ENCODE results near the gene PBX4. TPM values are rescaled to one million over a fixed set of nuclear protein-coding genes. Genes with fewer than 3 reads are reported as not detected.
"Not testable (repeated sequence)": the region's sequence is repeated elsewhere in the genome, so short reads cannot be mapped to it uniquely, and the experiment has no call there.

PBX4 gene, protein sequence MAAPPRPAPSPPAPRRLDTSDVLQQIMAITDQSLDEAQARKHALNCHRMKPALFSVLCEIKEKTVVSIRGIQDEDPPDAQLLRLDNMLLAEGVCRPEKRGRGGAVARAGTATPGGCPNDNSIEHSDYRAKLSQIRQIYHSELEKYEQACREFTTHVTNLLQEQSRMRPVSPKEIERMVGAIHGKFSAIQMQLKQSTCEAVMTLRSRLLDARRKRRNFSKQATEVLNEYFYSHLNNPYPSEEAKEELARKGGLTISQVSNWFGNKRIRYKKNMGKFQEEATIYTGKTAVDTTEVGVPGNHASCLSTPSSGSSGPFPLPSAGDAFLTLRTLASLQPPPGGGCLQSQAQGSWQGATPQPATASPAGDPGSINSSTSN
- total RNA-seq (2014; rRNA removed; shearing (Covaris generic)): 0.54 and 0.94 TPM in 2 replicates

DNA sequence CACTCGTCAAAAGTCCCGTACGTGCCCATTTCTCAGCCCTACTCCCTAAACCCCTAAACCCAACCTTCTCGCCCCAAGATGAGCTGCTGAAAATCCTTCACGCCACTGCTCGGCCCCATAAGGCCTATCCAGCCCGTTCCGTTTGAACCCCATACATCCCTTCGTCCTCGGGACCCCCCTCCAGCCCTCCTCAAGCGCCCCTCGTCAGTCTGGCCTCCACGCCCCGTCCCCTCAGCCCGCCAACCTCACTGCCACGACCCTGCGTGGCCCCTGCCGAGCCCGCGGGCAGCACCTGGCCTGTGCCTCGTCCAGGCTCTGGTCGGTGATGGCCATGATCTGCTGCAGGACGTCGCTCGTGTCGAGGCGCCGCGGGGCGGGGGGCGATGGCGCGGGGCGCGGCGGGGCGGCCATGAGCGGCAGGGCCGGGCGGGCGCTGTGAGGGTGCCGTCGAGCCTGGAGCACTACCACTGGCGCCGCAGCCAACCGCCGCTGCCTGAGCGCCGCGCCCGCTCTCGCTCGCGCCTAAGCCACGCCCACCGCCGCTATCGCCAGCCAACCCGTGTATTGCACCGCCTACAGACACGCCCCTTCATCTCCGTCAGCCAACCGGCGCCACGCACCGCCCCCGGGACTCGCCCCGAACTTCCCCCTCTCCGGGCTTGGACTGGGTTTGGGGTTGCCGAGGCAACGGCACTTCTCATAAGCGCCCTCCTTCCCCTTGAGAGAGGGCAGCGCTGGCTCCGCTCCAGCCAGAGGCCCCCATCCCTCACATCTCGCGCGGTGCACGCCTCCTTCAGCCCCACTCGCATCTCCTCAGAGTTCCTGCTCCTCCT is at the start of gene PBX4:
Gene PBX4 (minus strand): TSS at position 469 of the 833 bp plus-strand sequence. CDS start 58 bp downstream, at position 411.
- DNase-seq (ENCODE audit: low read depth): peak; percentile 91

DNA sequence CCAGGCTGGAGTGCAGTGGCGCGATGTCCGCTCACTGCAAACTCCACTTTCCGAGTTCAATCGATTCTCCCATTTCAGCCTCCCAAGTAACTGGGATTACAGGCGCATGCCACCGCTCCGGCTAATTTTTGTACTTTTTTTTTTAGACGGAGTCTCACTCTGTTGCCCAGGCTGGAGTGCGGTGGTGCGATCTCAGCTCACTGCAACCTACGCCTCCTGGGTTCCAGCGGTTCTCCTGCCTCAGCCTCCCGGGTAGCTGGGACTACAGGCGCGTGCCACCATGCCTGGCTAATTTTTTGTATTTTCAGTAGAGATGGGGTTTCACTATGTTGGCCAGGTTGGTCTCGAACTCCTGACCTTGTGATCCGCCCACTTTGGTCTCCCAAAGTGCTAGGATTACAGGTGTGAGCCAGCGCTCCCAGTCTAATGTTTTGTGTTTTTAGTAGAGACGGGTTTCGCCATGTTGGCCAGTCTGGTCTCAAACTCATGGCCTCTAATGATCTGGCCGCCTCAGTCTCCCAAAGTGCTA is 47.0 kb upstream of the PBX4 start:
- not testable (repeated sequence) for DNase-seq (ENCODE audit: low read depth)

DNA sequence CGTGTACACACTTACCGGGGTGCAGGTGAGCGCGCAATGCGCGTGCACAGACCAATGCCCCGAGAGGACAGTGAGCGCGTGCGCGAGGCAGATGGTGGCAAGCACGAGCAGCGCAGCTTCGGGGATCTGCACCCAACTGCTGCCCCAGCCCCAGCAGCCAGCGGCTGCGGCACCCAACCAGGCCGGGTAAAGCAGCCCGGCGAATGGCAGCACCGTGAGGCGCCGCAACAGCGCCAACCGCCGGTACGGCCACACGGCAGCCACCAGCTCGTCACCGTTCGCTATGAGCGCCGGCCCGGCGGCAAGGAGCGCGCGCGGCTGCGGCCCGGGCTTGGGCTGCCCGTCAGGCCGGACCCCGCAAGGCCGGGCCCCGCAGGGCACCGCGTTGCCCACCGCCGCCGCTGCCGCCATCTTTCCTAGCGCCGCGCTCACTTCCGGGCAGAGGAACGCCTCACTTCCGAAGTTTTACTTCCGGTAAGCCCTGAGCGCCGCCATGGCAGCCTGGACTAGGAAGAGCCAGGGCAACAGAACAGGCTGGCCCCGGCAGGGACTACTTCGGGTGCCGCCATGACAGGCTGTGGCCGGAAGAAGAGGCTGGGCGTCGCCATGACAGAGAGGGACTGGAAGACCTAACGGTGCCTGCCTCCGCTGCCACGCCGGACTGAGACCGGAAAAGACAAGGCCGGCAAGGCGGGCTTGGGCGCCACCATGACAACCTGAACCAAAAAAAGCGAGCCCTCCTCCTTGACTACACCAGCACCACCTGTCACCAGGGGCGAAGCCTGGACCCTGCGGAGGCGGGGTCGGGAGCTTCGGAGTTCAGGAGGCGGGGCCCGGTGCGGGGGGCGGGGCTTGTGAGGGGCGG is 45.0 kb upstream of the PBX4 start, which contains the start of gene ATP13A1:
Gene ATP13A1 (minus strand): TSS at position 421 of the 865 bp plus-strand sequence. CDS start 10 bp downstream, at position 411.
- peak; percentile 97 for DNase-seq (ENCODE audit: low read depth)

DNA sequence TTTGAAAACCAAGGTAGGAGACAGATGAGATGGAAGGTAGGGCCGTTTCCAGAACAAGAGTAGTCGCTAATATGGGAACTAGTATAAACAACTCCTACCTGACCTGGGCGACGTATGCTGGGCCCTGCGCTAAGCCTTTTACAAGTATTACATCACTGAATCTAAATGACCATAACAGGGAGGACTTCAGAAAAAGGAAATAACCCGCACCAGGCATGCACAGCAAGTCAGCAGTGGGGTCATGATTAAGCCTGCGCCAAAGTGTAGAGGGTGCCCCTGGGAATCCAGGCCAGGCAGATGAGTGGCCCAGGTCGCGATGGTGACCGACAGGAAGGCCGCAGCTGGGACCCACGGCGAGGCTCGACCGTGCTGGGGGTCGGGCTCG is 44.4 kb upstream of the PBX4 start:
- no peak for DNase-seq (ENCODE audit: low read depth)

DNA sequence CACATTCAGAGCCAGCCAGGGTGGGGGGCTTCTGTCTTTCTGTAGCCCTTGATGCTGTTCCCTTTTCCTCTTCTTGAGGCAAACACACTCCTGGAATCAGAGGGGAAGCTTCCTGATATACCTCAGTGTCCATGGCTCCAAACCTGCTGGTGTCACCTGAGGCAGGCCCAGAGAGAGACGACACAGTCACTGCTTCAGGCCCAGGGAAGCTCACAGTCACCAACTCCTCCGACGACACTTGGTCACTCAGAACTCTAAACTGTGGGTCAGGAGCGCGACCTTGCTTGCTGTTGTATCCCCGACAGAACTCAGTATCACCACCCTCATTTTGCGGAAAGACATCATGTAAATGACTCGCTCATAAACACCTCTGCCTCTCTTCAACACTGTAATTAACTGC is 43.9 kb upstream of the PBX4 start:
- no peak for DNase-seq (ENCODE audit: low read depth)

DNA sequence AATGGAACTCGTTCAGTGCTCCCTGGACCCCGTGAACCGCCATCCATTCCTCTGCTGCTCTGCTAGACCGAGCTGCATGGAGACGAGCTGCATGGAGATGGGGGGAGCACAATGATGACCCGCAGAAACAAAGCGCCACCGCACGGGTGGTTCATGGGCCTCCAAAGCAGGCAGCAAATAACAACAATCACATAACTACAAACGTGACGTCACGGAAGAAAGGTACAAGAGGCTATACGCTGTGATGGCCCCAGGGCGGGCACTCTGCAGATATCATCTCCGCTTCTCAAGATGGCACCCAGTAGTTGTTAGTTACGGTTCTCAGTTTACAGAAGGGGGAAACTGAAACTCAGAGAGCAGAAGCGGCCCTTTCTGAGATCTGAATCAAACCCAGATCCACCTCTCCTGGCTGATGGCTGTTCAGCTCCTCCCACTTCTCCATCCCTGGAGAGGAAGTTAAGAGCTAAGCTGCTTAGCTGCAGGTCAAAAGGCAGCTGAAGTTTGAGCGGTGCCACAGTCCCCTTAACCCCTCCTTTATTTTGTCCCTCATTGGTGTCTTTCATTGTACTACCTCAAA is 43.3 kb upstream of the PBX4 start:
- no peak for DNase-seq (ENCODE audit: low read depth)

DNA sequence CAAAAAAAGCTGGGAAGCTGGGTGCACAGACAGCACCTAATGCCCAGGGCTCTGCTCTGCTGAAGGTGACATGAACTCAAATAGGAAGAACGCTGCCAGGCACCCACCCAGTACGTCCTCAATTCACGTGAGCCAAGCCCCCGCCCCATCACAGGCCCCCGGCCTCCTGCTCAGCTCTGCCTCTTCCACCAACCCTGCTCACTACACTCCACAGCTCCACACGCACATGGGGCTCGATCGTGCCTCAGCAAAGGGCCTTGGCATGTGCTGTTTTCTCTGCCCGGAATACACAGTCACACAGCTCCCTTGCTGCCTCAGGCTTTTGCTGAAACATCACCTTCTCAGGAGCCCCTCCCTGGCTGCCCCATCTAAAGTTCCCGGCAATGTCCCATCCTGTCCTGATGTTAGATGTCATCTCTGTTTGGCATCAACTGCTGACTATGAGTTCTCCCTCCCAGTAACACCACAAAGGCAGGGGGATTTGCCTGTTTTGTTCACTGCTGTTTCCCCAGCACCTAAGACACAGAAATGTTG is 42.7 kb upstream of the PBX4 start:
- no peak for DNase-seq (ENCODE audit: low read depth)

DNA sequence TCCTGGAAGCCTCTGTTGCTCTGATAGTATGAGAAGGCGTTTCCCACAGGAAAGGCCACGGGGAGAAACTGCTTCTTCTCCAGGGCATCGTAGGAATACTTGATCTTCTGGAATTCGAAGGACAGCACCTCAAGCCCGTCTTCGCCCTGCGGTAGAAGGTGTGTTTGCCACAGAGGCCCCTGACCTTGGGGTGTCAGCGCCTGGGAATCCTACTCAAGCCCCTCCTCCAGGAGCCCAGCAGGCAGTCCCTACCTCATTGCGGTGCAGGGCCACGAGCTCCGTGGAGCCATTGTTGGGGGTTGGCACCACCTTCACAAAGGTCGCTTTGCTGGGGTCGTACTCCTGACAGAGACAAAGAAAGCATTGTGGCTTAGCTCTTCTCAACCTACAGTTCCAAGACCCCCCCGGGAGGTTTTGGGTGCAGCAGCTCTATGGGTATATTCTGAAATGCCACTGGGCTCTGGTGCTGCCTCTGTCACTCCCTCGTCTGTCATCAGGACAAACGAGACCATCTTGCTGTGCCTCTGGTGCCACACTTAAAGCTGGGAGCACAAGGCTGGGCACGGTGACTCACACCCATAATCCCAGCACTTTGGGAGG is 41.3 kb upstream of the PBX4 start:
- DNase-seq (ENCODE audit: low read depth): no peak

DNA sequence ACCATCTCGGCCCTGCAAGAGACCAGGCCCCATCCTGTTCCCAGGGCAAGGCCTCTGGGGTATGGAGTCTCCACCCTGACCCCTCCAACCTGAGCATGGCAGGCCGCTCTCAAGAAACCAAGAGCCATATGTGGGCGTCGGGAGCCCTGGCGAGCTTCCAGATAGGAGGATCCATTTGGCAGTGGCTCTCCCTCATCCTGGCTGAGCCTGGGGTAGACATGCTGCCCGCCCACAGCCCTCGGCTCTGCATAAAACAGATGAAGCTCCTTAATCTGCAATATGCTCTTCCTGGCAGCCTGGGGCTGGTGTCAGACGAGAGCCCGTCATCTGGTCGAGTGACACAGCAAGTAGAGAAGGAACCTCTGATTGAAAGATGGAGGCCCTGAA is 38.9 kb upstream of the PBX4 start:
- no peak for DNase-seq (ENCODE audit: low read depth)

DNA sequence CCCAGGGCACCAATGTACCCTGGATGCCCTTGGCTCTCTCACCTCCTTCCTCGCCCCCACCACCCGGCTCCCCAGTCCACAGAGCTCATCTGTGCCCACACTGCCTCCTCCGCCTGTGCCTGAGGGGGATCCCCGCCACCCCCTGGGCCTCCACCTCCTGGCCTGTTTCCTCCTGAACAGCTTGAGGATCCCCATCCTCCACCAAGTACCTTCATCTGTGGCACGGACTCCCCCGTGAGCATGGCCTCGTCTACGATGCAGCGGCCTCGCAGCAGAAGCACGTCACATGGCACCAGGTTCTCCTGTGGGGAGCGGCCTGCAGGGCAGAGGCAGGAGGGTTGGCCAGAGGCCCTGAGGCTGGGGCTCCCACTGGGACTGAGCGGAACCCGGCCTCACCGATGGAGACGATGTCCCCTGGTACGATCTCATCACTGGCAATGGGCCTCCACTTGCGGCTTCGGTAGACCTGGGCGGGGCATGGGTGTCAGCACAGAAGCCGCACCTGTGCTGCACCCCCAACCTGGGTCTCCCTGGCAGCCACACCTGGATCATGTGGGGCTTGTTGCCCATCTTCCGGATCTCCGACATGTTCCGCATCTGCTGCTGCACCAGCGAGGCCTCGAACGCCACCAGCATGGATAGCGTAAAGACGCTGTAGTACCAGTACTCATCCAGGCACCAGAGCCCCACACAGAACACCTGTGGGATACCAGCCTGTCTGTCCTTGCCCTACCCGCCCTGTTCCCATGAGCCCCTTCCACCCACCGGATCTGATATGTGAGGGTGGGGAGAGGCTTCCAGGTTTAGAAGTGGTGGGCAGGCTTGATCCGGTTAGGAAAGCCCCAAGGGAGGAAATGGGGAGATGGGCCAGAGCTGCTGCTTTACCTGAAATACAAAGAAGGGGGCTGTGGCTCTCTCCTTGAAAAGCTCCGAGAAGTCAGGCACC is 38.2 kb upstream of the PBX4 start:
- DNase-seq (ENCODE audit: low read depth): no peak

DNA sequence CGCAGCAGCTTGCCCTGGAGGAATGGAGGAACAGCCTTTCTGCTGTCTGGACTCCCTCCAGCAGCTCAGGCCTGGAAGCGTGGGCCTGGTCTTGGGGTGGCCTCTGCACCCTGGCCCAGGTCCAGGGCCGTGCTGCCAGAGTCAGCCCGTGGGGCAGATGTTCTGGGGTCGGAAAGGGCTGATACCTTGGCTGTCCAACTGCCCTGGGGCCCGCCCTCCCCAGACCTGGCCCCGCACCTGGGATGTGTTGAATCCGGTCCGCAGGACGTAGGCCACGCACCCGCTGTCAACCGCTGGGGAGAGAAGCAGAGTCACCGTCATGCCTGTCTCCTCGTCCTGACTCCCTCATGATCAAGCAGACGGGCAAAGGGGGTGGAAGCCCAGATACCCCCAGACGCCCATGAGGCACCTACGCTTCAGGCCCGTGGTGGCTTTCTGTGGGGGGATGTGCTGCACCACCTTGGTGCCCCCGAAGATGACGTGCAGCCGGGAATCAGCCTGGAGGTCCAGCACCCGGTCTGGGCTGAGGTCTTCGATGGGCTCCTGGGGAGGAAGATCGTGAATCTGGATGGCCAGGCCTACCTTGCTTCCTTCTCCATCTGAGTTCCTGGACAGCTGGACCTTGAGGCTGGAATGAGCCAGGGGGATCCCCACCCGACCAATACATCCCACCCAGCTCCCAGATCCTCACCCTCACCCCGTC is 37.3 kb upstream of the PBX4 start:
- no peak for DNase-seq (ENCODE audit: low read depth)

DNA sequence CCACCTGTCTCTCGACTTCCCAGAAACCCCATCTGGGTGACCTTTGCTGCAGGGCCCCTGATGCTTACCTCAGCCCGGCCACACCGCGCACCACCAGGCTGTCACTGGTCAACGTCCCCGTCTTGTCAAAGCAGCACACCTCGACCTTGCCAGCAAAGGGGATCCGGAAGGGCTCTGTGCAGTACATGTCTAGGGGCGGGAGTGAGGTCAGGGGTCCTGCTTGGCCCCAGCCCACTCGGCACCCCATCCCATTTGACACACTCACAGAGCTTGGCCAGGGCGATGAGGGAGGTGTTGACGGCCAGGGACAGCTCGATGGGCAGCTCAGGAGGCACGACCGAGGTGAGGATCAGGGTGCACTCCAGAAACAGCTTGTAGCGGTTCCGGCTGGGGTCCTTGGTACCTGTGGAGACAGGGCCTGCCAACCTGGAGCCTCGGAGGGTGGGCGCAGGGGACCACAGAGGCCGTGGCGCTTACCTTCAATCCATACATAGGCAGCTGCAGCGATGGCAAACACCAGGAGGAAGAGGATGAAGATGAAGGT is 36.6 kb upstream of the PBX4 start:
- no peak for DNase-seq (ENCODE audit: low read depth)

DNA sequence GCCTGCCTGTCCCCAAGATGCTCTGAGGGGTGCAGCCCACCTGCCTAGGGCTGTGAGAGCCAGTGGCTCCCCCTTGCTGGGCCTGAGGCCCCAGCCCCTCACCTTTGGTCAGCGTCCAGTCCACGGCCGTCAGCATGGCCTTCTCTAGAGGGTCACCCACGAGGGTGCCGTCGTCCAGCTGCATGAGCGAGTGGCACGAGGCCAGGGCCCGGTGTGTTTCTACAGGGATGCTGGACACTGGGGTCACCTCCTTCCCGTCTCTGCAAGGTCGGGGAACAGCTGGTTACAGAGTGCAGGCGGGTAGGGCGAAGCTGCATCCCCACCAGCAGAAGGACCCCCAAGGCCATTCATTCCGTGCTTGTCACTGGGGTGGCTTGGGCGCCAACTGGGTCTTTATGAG is 36.0 kb upstream of the PBX4 start:
- no peak for DNase-seq (ENCODE audit: low read depth)

DNA sequence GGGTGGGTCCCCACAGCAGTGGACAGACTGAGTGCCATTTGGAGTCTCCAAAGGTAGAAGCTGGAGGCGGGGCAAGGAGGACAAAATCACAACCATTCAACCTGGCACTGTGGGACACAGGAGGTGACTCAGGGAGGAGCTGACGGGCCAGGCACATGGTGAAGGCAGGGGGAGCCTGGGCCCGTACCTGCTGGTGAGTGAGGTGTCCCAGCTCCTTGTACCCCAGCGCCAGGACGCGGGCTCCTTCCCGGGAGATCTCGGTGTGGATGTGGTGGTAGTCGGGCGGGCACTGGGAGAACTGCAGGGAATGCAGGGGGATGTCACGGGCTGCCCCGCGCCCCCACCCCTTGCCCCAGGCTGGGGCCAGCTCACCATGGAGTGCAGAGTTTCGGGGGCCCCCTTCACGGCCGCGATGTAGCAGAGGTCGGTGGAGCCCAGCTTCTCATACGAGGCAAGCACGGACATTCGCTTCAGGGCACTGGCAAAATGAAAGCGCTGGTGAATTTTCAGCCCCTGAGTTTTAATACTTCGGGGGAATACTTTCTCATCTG is 35.2 kb upstream of the PBX4 start:
- no peak for DNase-seq (ENCODE audit: low read depth)

DNA sequence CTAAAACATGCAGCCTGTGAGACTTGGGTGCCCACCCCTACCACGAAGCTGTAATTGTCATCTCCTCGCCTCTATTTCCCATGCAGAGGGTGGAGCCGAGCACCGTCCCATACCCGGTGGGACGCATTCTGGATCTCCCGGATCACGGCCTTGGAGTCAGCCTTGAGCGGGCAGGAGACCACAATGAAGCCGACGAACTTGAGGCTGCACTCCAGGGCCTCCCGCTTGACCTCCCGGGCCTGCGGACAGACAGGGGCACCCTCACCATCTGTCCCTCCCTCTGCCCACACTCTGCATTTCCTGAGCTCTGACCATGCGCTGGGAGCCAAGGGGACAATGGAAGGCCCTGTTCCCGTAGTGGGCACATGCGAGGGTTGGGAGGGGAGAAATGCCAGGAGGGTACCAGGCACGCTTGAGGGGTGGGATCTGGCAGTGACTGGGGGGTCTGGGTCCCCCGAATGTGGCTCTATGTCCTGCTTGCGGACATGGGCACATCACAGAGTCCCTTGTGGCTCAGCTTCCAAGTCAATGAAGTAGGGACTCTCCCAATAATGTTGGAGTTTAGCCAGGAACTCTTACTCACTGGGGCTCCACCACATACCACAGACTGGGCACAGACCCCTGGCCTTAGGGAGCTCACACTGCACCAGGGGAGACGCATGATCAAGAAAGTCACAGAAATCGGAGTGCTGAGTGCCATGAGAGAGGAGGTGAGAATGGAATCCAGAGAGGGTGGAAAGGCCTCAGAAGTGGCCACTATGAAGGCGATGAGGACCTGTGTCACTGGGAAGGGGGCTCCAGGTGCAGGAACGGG is 34.2 kb upstream of the PBX4 start:
- DNase-seq (ENCODE audit: low read depth): peak; percentile 57

DNA sequence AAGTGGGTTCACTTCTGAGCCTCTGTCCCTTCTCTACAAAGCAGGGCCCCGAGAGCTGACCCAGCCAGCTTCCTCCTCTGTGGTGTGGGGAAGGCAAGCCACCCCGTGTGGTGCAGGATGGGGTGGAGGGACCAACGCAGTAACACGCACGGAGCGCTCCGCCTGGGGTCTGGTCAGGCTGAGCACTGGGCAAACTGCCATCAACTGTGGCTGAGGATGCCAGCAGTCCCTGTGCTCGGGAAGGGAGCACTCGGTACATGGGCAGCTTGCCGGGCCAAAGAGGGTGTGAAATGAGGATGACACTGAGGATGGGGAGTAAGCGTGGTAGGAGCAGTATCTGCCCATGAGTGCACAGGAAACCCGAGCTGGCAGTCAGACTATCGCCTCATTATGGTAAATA is 32.6 kb upstream of the PBX4 start:
- no peak for DNase-seq (ENCODE audit: low read depth)

DNA sequence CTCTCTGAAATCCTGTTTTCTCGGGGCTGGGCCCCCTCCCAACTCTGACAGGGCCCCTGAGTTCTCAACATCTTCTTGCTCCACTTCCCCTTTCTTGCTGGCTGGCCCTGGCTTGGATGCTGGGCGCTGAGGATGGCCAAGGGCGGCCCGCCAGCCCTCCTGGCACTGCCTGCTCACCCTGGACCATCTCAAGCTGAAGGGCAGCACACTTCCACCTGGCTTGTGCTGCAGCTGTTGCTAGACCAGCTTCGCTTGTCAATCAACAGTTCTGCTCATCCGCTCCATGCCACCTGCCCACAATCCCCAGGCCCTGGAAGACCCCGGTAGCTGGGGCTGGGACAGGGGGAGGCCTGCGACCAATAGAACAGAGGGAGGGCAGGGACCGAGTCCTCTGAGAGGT is 31.8 kb upstream of the PBX4 start:
- DNase-seq (ENCODE audit: low read depth): no peak
